ENCODE data around the gene ZSCAN22.
"Not testable (repeated sequence)": the region's sequence is repeated elsewhere in the genome, so short reads cannot be mapped to it uniquely, and the experiment has no call there.

Gene ZSCAN22

GRCh38 chr19:58352760-58353671, 26.2 kb downstream of the ZSCAN22 start, which contains the start of gene A1BG:
Gene A1BG, minus strand, starts transcription at chr19:58353492. Its CDS starts 55 bp downstream, at chr19:58353437.
- DNase-seq = no peak

- DNase-seq = no peak
Observed at GRCh38 chr19:58353717-58354477, 27.1 kb downstream of the ZSCAN22 start.

- no peak for DNase-seq
Observed at GRCh38 chr19:58354478-58355030, 27.8 kb downstream of the ZSCAN22 start.

DNA sequence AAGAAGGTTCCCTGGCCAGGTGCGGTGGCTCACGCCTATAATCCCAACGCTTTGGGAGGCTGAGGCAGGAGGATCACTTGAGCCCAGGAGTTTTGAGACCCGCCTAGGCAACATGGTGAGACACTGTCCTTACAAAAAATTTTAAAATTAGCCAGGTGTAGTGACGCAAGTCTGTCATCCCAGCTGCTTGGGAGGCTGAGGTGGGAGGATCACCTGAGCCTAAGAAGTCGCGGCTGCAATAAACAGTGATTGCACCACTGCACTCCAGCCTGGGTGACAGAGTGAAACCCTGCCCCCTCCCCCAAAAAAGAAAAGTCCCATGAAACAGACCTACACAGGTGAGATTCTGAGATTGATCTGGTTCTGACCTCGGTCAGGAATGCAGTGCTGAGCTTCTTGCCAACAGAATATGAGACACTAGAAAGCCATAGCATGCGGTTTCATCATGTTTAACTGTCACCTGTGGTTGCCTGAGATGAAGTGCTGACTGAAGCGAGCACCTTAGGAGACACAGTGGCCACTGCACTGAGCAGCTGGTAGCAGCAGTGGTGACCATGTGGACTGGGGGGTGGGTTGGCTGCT, 28.5 kb downstream of the ZSCAN22 start:
- no peak for DNase-seq

GRCh38 chr19:58355908-58356765, 29.3 kb downstream of the ZSCAN22 start:
- DNase-seq = peak; percentile 55

GRCh38 chr19:58356766-58357480, 30.1 kb downstream of the ZSCAN22 start:
- DNase-seq = no peak

DNA sequence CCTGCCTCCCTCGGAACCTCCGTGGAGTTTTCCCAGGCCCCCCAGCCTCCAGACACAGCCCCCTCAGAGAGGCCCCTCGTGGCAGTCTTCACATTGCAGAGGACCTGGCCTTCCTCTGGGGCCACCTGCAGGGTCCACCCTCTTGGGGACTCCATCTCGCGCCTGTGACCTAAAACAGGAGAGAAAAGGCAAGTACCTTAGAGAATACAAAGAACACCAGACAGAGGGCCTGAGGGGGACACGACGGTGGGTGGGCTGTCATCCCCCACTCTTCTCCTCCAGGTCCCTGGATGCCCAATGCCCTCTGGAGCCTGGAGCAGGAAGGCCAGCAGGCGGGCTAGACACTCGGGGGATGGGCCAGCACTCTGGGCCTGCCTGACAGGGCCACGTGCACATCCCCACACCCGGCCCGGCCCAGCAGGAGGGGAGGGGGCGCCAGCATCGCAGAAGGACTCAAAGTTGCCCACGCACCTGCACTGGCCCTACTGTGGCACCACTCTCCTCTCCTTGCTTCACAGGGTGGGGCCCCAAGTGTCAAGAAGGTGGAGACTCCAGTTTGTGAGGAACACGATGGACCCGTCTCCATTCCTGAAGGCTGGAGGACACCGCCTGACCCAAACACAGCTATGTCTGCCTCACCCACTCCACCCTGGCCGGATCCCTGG, 30.8 kb downstream of the ZSCAN22 start:
- DNase-seq = no peak

DNA sequence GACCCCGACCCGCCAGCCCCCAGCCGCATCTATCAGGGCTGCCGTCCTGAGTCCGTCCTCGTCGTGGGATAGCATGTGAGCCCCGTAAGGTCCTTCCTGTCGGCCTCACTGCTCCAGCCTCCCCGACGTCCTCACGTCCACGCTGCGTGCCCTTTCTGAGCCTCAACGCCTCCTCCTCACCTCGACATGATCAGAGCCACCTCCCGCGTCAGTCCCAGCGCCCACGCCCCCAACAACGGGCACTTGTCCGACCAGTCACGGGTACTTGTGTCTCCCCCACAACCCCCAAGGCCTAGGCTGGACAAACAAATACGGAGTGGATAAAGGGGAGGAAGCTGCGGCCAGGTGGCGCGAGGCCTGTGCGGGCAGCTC, 35.1 kb downstream of the ZSCAN22 start:
- peak; percentile 79 for DNase-seq

DNA sequence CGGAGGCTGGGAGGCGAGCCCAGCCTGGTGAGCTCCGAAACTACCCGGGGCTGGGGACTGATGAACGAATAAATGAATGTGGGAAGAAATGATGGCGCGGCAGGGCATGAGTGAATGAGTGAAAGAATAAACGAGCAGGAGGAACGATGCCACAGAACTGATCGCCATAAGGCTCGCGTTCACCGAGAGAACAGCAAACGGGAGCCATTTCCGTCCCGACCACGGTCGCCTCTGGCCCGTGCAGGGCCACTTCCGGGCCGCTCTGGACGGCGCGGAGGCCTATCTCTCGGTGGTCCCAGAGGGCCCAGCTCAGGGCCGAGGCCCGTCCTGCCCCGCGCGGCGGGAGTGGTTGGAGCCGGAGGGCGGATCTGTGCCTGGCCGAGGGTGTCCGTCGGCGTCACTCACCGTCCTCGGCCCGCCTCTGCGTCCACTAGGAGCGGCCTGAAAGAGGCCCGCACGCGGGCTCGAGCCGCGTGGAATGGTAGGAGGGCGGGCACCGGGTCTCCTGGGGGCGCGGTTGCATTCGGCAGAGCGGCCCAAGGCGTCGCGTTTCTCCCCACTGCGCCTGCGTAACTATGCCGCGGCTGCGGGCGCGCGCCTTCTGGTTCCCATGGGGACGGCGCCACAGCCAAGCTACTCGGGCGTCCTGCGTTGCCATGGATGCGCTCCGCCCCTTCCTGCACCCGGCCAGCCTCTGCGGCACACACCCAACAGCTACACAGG, 35.6 kb downstream of the ZSCAN22 start, which contains the start of gene ZNF497:
TSS of gene ZNF497 (minus strand) at position 480 of the 723 bp plus-strand sequence. CDS start 5,116 bp downstream, outside the sequence.
- DNase-seq = peak; percentile 98

DNA sequence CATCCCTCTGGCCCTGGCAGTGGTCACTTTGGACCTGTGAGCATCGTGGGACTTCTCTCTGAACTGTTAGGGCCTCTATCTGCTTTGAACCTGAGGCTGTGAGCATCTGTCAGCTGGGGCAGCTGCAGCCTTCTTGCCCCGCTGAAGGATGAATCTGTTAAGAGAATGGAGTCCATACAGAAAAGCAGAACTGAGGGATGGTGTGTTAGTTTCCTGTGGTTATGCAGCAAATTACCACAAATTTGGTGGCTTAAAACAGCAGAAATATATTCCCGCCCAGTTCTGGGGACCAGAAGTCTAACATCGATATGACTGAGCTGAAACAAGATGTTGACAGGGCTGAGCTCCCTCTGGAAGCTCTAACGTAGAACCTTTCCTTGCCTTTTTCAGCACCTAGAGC, 37.4 kb downstream of the ZSCAN22 start:
- peak; percentile 82 for DNase-seq

DNA sequence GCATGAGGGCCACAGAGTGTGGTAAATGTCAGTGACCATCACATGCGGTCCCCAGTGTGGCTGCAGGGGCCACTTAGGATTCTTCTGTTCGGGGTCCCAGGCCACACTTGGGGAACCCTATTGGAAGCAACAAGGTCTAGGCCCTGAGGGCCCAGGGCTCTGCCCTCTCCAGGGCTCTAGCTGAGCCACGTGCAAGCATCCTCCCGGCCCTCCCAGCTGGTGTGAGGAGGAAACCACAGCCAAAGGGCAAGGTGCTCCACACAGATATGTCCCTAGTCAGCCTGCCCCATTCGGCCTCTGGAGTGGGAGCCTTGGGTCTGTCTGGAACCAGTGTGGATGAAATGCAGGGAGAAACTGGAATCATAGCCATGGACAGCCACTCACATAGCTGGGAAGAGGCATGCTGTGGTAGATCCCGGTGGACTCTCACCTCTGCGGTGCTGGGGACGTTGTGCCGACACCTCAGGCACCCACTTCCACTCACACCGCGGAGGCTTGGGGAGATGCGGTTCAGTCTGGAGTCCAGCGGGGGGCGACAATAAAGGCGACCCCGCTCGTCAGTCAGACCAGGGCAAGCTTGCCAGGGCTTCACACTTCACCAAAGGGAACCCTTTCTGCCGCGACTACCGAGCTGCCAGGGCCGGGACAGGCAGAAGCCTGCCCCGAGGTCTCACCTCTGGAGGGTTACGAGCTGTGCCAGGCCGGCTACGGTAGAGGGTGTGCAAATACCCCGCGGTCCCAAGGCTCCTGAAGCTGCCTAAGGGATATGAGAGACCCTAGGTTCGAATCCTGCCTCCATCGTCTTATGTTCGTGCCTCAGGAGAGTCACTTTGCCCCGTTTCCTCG, 40.0 kb downstream of the ZSCAN22 start:
- peak; percentile 33 for DNase-seq

DNA sequence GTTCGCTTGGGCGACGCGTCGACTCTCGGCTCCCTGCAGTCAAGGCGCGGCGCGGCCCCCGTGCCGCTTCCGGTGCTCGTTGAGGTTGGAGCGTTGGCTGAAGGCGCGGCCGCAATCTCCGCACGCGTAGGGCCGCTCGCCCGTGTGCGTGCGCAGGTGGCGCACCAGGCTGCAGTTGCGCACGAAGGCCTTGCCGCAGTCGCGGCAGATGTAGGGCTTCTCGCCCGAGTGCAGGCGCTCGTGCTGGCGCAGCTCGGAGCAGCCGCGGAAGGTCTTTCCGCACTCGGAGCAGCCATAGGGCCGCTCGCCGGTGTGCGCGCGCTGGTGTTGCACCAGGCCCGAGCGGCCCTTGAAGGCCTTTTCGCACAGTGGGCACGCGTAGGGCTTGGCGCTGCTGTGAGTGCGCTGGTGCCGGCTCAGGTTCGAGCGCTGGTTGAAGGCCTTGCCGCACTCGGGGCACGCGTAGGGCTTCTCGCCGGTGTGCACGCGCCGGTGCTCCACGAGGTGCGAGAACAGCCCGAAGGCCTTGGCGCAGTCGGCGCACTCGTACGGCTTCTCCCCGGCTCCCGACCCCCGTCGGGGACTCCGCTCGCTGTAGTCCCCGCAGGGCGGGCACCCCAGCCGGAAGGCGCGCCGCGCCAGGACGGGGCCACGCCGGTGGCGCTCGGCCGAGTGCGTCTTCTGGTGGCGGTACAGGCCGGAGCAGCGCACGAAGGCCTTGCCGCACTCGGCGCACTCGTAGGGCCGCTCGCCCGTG, 41.1 kb downstream of the ZSCAN22 start:
- no peak for DNase-seq

DNA sequence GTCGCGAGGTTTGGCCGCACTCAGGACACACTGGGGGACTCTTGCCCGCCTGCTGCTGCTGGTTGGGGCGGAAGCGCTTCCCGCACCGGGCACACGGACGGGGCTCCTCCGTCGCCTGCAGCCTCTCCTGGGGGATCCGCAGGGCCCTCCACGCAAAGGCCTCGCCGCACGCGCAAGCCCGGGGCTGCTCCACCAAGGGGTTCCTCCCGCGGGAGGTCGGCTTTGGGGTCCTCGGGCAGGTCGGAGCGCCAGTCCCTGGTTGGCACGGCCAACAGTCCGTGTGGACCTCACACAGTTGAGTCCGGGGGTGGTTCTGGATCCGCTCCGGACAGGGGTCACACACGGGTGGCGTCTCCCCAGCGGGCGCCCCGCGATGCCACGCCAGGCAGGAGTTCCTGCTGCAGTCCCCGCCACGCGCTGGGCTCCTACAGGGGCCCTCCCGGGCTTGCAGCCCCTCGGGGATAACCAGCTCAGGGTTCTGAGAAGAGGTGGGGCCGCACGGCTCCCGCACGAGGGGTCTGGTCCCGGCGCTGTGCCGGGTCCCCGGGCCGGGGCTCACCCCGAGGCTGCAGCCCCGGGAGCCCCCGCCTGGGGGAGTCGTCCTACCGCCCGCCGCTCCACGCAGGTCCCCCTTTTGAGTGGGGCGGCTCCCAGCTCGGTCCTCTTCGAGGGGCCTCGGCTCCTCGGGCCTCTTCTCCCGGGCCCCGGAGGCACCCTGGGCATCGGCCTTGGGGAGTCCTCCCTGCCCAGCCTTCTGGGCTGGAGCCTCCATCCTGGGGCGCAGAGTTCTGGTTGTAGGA, 42.0 kb downstream of the ZSCAN22 start:
- no peak for DNase-seq

DNA sequence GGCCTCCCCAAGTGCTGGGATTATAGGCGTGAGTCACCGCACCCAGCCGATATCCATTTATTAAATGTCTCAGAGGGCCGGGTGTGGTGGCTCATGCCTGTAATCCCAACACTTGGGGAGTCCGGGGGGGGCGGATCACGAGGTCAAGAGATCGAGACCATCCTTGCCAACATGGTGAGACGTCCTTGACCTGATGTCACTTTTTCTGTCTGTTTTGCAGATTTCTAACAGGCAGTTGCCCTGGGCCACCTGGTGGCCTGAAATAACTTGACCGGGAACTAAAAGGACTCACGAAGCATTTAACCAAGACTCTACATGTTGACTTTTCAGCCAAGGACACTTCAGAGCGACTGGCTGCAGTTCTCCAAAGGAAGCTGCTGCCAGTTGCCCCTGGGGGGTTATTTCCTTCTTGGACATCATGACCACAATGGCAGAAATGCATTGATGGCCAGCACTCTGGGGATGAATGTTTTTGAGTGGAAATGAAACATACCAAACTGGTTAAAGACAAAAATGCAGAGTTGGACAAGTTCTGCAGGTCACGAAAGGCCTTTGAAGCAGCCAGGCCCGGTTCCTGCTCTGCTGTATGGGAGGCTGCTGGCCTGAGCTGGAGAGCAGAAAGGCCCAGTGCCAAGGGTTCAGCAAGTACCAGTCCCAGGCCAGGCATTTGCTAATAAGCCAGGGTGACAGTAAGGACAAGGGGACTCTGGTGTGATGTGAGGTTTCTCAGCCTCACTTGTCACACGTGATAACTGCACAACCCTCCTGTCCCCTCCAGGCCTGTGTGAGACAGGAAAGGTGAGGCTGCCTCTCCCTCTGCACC, 45.7 kb downstream of the ZSCAN22 start:
- DNase-seq = no peak

DNA sequence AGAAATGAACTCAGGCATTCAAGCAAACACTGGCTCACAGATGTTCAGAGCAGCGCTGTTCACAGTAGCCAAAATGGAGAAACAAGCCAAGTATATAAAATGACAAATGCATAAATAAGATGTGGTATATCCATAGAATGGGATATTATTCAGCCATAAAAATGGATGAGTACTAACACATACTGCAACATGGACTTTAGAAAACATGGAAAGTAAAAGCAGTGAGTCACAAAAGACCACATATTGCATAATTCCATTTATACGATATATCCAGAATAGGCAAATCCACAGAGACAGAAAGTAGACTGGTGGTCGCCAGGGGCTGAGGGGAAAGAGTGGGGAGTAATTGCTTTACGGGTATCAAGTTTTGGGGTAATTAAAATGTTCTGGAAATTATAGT, 47.4 kb downstream of the ZSCAN22 start:
- no peak for DNase-seq

GRCh38 chr19:58376724-58377123, 49.9 kb downstream of the ZSCAN22 start:
- not testable (repeated sequence) for DNase-seq

GRCh38 chr19:58379246-58379645, 52.5 kb downstream of the ZSCAN22 start:
- no peak for DNase-seq
